Neural crest cell (in vitro differentiated cells): ENCODE measurements around the gene ZFP1. TPM values are rescaled to one million over a fixed set of nuclear protein-coding genes. Genes with fewer than 3 reads are reported as not detected.

Experiments
- DNase-seq: peaks from one replicate; pipeline ENCODE4 v3.0.0; 2021; ENCODE audit warnings: low read depth, mixed read lengths, low spot score
- H3K27ac Mint-ChIP-seq: one replicate; pipeline ENCODE4 v1.8.0; 2021; ENCODE audit warnings: mild to moderate bottlenecking, mixed read lengths; ENCODE audit not compliant: unreplicated experiment
- H3K27me3 Mint-ChIP-seq: 2 replicates; pipeline ENCODE4 v1.8.0; 2021; ENCODE audit warnings: low read depth, mild to moderate bottlenecking, mixed read lengths
- H3K36me3 Mint-ChIP-seq: 2 replicates; pipeline ENCODE4 v1.8.0; 2021; ENCODE audit warnings: low read depth, mild to moderate bottlenecking, mixed read lengths
- H3K4me1 Mint-ChIP-seq: 2 replicates; pipeline ENCODE4 v1.8.0; 2021; ENCODE audit warnings: mixed read lengths
- H3K4me3 Mint-ChIP-seq: one replicate; pipeline ENCODE4 v1.8.0; 2021; ENCODE audit warnings: mild to moderate bottlenecking, mixed read lengths
- H3K9me3 Mint-ChIP-seq: 2 replicates; pipeline ENCODE4 v1.8.0; 2021; ENCODE audit warnings: mixed read lengths
- long read RNA-seq: library from polyadenylated mRNA; unstranded; transcript quantifications from one replicate; pipeline ENCODE4 v2.0.0, GENCODE V29; 2020
- total RNA-seq: library from RNA; stranded (reverse); gene quantifications from 2 replicates; pipeline ENCODE4 v1.2.1, GENCODE V29; 2021
- TF ChIP-seq, protein P1 (sequence below): fragments of 200-600 bp; sonication (generic); conservative IDR thresholded peaks from 2 replicates; pipeline ENCODE4 v1.5.0; 2021; ENCODE audit warnings: antibody characterized with exemption, mild to moderate bottlenecking

The ZFP1 gene
- total RNA-seq, result 22.9 and 26.7 TPM in 2 replicates
- long read RNA-seq, transcript ZFP1-209 (4 exons, 1,457 nt), result major isoform, 39 of 64 reads
- long read RNA-seq, transcript ZFP1-202 (4 exons, 3,250 nt), result minor isoform, 5 of 64 reads
- long read RNA-seq, partial matches to known transcripts, result 2 of 64 reads
- long read RNA-seq, other reads (novel, unspliced or antisense), result 14 of 64 reads

DNA sequence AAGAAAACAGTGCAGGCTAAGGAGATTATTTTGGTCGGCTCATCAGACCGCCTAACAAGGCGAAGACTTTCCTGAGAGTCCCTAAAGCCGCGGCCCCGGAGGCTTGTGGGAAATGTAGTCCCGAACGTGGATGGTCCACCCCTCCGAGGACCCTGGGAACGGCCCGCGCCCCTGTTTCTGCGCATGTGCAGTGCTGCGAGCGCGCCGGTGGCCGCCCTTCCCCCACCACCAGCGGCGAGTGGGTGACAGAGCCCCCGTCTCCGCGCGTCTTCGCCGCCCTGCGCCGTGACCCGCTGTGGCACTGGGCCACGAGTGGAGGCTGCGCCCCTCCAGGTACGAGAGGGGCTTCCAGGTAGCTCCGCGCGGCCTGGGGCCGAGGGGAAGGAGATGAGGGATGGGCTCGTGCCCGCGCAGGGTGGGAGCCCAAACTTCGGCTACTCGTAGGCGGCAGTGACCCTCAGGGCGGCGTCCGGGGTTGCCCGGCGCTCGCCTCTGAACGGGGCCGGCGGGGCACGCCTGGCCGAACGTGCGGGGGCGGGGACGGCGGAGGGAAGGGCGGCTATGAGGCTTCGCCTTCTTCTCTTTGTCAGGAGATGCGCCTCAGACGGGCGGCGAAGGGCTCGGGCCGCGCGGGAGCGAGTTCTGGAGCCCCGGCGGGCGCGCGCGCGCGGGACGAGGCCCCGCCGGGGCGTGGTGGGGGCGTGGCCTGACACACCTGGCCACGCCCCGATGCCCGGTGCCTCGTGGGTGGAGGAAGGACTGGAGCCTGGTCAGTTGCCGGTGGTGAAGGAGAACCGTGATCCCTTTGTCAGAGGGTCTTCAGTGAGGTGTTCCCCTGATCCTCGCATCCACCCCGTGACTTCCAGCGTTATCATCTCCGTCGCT lies at the start of gene ZFP1:
Gene ZFP1, plus strand, starts transcription at position 214 of the 885 bp plus-strand sequence. CDS start 4,428 bp downstream, outside the sequence.
- no peaks in the 10 kb centered on the region for H3K27me3 Mint-ChIP-seq
- TF ChIP-seq, protein P1, sequence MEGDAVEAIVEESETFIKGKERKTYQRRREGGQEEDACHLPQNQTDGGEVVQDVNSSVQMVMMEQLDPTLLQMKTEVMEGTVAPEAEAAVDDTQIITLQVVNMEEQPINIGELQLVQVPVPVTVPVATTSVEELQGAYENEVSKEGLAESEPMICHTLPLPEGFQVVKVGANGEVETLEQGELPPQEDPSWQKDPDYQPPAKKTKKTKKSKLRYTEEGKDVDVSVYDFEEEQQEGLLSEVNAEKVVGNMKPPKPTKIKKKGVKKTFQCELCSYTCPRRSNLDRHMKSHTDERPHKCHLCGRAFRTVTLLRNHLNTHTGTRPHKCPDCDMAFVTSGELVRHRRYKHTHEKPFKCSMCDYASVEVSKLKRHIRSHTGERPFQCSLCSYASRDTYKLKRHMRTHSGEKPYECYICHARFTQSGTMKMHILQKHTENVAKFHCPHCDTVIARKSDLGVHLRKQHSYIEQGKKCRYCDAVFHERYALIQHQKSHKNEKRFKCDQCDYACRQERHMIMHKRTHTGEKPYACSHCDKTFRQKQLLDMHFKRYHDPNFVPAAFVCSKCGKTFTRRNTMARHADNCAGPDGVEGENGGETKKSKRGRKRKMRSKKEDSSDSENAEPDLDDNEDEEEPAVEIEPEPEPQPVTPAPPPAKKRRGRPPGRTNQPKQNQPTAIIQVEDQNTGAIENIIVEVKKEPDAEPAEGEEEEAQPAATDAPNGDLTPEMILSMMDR, result no peak
- H3K4me1 Mint-ChIP-seq, result peaks cover 10% of the 10 kb centered on the region
- peak within 1 kb of the TSS; percentile 96 for H3K27ac Mint-ChIP-seq
- peaks cover 21% of the 10 kb centered on the region for H3K9me3 Mint-ChIP-seq
- H3K36me3 Mint-ChIP-seq, result peaks cover 31% of the 10 kb centered on the region
- DNase-seq, result peak; percentile 98
- H3K4me3 Mint-ChIP-seq, result peak within 1 kb of the TSS; percentile 88

- H3K4me1 Mint-ChIP-seq, result peaks cover 41% of the 10 kb centered on the region
- H3K27me3 Mint-ChIP-seq, result no peaks in the 10 kb centered on the region
- H3K27ac Mint-ChIP-seq, result peak overlapping the region; percentile 75
- TF ChIP-seq, protein P1, result no peak
- no peak overlapping the region for H3K4me3 Mint-ChIP-seq
- no peak for DNase-seq
- H3K36me3 Mint-ChIP-seq, result peaks cover 6% of the 10 kb centered on the region
- H3K9me3 Mint-ChIP-seq, result no peaks in the 10 kb centered on the region
These were observed 49.2 kb upstream of the ZFP1 start for GRCh38 chr16:75099075-75099667.

DNA sequence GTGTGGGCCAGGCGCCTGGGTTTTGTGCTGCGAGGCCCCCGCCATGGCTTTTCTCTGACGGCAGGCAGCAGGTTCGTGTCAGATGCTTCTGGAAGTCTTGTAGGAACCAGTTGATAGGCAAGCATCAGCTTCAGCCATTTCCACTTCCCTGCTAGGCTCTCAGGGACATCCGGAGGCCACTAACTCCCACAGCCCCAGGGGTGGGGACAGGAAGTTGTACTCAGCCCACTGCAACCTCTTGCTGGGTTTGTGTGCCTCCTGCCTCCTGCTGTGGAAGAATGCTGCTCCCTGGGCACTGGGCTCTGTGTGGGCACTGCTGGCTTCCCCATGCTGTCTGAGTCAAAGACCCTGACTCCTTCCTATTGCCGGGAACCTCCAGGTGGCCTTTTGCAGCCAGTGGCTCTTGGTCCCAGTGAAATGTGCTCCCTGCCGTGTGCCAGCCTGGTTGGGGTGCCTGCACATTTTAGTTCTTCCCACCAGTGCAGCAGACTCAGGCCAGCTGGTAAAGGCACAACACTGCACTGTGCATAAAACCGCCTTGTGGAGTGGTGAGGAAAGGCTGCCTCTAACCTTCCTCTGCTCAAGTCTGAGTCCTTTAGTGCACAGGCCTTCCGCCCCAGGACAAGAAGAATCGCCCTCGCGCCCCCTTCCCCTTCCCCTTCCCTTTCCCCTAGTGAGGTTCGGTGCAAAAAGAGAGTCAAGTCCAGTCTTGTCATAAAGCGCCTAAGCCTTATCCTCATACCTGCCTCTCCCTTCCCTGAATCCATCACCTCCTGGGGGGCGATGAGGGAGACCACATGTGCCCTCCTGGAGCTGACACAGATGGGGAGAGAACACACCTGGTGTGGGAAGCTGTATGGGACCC lies 48.4 kb upstream of the ZFP1 start:
- H3K4me1 Mint-ChIP-seq, result peaks cover 35% of the 10 kb centered on the region
- no peaks in the 10 kb centered on the region for H3K27me3 Mint-ChIP-seq
- peaks cover 6% of the 10 kb centered on the region for H3K36me3 Mint-ChIP-seq
- H3K9me3 Mint-ChIP-seq, result no peaks in the 10 kb centered on the region
- H3K27ac Mint-ChIP-seq, result peak overlapping the region; percentile 75
- H3K4me3 Mint-ChIP-seq, result no peak overlapping the region
- no peak for DNase-seq
- TF ChIP-seq, protein P1, result no peak

GRCh38 chr16:75100603-75100990 lies 47.7 kb upstream of the ZFP1 start:
- TF ChIP-seq, protein P1, result no peak
- Mint-ChIP-seq H3K27ac (no peak overlapping the region), H3K4me3 (no peak overlapping the region), H3K4me1 (peaks cover 33% of the 10 kb centered on the region), H3K36me3 (peaks cover 6% of the 10 kb centered on the region), H3K27me3 (no peaks in the 10 kb centered on the region), H3K9me3 (no peaks in the 10 kb centered on the region)
- DNase-seq, result no peak

- H3K36me3 Mint-ChIP-seq, result peaks cover 6% of the 10 kb centered on the region
- no peak overlapping the region for H3K4me3 Mint-ChIP-seq
- H3K9me3 Mint-ChIP-seq, result no peaks in the 10 kb centered on the region
- no peaks in the 10 kb centered on the region for H3K27me3 Mint-ChIP-seq
- H3K4me1 Mint-ChIP-seq, result peaks cover 27% of the 10 kb centered on the region
- no peak for DNase-seq
- TF ChIP-seq, protein P1, result no peak
- peak overlapping the region; percentile 35 for H3K27ac Mint-ChIP-seq
These were observed 46.7 kb upstream of the ZFP1 start for GRCh38 chr16:75101635-75102034.
